Measurements from ENCODE around the gene NPRL2.

NPRL2 gene

DNA sequence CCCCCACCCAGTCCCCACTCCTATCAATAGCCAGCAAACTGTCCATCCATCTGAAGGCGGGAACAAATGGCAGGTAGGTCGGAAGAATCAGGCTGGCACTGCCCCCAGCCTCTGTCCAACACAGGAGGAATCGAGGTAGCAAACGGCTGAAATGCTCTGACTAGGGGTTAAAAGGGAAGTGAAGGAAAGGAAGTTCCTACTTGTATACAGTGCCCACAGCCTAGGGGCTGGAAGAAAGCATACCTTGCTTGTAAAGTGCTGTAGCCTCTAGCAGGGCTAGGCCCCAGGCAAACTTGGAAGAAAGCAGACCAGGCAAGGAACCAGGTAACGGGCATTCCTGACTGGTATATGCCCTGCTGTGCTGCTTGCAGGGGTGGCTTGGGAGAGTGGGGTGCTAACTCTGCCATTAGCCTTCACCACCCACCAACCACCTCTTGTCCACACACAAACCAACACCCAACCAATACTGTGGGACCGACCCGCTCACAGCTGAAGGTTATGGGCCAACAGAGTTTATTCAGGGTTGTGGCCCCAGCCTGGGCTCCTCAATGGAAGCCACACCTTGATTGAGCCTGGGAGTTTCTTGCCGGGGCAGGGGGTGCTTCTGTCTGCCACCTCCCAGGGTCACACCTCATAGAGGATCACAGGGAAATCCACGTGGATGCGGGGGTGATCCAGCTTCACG lies 24.9 kb downstream of the NPRL2 start:
- Histone ChIP-seq H3K27me3 (ENCODE audit: control insufficient read depth in 1 of 2, insufficient read depth in 2 of 2, low read length in 2 of 2) (no peaks in the 10 kb centered on the region), H3K9ac (ENCODE audit: low read length in 2 of 2) (no peak overlapping the region), H3K36me3 (ENCODE audit: control insufficient read depth in 2 of 2, insufficient read depth in 2 of 2, low read length in 2 of 2) (peaks cover 20 to 23% of the 10 kb centered on the region in 2 donors), H3K4me1 (ENCODE audit: control insufficient read depth, insufficient read depth, low read length) (peaks cover 39% of the 10 kb centered on the region), H3K9me3 (ENCODE audit: control insufficient read depth in 2 of 2, low read length in 2 of 2) (no peaks in the 10 kb centered on the region), H3K27ac (ENCODE audit: low read length) (no peak overlapping the region), H3K4me3 (ENCODE audit: low read length in 2 of 2) (no peak overlapping the region)

DNA sequence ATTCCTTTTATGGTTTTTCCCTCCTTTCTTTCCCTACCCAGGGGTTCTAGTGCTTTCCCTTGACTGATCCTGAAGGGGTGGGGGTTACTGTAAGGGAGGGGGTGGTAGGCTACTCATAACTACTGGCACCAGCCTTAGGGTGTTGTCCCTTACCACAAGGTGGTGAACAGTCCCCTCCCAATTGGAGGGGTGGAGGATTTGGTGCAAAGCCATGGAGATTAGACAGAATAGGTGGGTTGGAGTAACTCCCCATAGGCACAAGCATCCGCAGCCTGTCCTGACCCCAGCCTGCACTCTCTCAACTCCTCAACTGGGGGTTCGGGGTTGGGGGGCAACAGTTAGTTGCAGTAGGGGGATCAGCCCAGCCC lies 25.5 kb downstream of the NPRL2 start:
- H3K9me3 ChIP-seq (ENCODE audit: control insufficient read depth in 2 of 2, low read length in 2 of 2), result no peaks in the 10 kb centered on the region
- H3K4me1 ChIP-seq (ENCODE audit: control insufficient read depth, insufficient read depth, low read length), result peaks cover 44% of the 10 kb centered on the region
- no peak overlapping the region for H3K27ac ChIP-seq (ENCODE audit: low read length)
- H3K9ac ChIP-seq (ENCODE audit: low read length in 2 of 2), result no peak overlapping the region
- no peaks in the 10 kb centered on the region for H3K27me3 ChIP-seq (ENCODE audit: control insufficient read depth in 1 of 2, insufficient read depth in 2 of 2, low read length in 2 of 2)
- H3K36me3 ChIP-seq (ENCODE audit: control insufficient read depth in 2 of 2, insufficient read depth in 2 of 2, low read length in 2 of 2), result peaks cover 14 to 18% of the 10 kb centered on the region in 2 donors
- H3K4me3 ChIP-seq (ENCODE audit: low read length in 2 of 2), result no peak overlapping the region

DNA sequence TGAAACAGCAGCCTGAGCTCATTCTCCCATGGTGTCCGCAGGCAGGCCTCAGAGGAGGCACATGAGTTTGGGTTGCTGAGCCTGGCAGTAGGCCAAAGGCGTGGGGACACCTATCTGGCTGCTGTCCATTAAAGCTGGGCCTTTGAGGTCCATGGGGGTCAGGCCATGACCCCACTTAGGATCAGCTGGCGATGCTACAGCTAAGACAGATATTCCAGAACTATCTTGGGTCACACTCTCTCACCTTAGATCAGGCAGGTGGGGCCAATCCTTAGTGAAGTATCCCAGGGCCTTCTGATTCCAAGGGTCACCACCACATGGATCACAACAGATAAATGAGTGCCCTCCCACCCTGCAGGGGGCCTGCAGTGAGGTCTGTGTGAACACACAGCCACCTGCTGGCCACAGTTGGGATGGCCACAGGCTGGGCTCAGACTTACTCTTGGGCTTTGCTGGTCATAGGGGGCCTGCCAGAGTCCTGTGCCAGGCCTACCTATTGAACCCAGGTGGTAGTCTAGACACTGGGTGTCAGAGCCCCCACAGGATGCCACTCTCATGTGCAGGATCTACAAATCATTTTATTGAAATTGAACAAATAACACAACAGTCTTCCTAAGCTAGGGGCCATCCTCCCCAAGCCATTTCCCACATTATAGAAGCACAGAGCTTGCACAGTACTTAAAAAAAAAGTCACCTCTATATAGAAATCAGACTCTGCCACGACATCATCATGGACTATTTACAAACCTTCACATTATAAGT lies 26.0 kb downstream of the NPRL2 start:
- Histone ChIP-seq H3K27ac (ENCODE audit: low read length) (peak overlapping the region; percentile 94), H3K4me3 (ENCODE audit: low read length in 2 of 2) (no peak overlapping the region), H3K9me3 (ENCODE audit: control insufficient read depth in 2 of 2, low read length in 2 of 2) (no peaks in the 10 kb centered on the region), H3K27me3 (ENCODE audit: control insufficient read depth in 1 of 2, insufficient read depth in 2 of 2, low read length in 2 of 2) (no peaks in the 10 kb centered on the region), H3K36me3 (ENCODE audit: control insufficient read depth in 2 of 2, insufficient read depth in 2 of 2, low read length in 2 of 2) (peaks cover 12% of the 10 kb centered on the region in 2 donors), H3K4me1 (ENCODE audit: control insufficient read depth, insufficient read depth, low read length) (peaks cover 50% of the 10 kb centered on the region), H3K9ac (ENCODE audit: low read length in 2 of 2) (peak overlapping the region in 1 of 2 donors; percentile 29)

DNA sequence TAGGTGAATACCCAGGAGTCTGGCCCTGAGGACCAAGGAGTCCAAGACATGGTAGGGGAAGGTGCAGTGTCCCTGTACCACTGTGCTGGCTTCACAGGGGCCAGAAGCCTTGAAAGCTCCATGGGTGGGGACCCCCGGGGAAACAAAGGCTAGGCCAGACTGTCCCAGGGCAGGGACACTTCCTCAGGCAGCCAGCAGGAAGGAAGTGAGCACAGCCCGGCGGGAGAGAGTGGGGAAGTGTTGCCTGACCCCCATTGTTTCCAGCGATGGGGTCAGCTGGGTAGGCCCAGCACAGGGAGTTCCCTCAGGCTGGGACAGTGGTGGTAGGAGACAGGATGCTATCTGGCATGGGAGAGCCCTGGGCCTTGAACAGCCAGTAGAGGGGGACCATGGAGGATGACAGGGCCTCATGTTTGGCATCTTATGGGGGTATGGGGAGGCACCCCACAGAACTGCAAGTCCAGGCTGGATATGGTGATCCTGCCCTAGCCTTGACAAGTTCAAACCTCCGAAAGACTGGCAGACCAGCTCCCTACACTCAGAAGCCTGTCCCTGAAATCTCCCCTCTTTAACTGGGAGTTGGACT lies 26.9 kb downstream of the NPRL2 start:
- Histone ChIP-seq H3K27ac (ENCODE audit: low read length) (peak overlapping the region; percentile 94), H3K9me3 (ENCODE audit: control insufficient read depth in 2 of 2, low read length in 2 of 2) (no peaks in the 10 kb centered on the region), H3K27me3 (ENCODE audit: control insufficient read depth in 1 of 2, insufficient read depth in 2 of 2, low read length in 2 of 2) (no peaks in the 10 kb centered on the region), H3K9ac (ENCODE audit: low read length in 2 of 2) (no peak overlapping the region), H3K36me3 (ENCODE audit: control insufficient read depth in 2 of 2, insufficient read depth in 2 of 2, low read length in 2 of 2) (peaks cover 10 to 15% of the 10 kb centered on the region in 2 donors), H3K4me3 (ENCODE audit: low read length in 2 of 2) (peak overlapping the region in 1 of 2 donors; percentile 8), H3K4me1 (ENCODE audit: control insufficient read depth, insufficient read depth, low read length) (peaks cover 56% of the 10 kb centered on the region)

DNA sequence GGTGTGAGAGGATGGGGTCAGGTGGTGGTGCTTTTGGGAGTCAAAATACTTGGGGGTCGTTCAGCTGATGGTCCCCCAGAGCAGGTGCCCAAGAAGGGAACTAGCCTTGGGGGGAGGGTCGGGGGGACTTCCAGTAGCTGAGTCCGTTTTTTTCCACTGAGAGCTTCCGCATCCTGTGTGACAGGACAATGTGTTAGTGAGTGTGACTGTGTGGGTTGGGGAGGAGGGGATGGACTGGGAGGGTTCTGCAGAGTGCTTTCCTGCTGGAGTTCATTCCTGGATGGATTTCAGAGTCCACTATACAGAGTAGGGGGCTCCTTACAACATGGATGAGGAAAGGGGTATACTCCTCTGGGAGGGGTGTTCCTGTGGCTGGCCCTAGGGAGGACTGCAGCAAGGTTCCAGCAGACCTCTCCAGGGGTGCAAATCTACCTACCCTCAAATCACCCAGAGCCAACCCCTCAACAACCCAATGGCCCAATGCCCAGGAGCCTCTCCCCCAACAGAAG lies 27.4 kb downstream of the NPRL2 start:
- peak overlapping the region; percentile 13 to 45 for H3K9ac ChIP-seq (ENCODE audit: low read length in 2 of 2)
- H3K4me3 ChIP-seq (ENCODE audit: low read length in 2 of 2), result peak overlapping the region in 1 of 2 donors; percentile 8
- peaks cover 56% of the 10 kb centered on the region for H3K4me1 ChIP-seq (ENCODE audit: control insufficient read depth, insufficient read depth, low read length)
- H3K27me3 ChIP-seq (ENCODE audit: control insufficient read depth in 1 of 2, insufficient read depth in 2 of 2, low read length in 2 of 2), result no peaks in the 10 kb centered on the region
- H3K9me3 ChIP-seq (ENCODE audit: control insufficient read depth in 2 of 2, low read length in 2 of 2), result no peaks in the 10 kb centered on the region
- H3K27ac ChIP-seq (ENCODE audit: low read length), result peak overlapping the region; percentile 94
- peaks cover 16 to 21% of the 10 kb centered on the region in 2 donors for H3K36me3 ChIP-seq (ENCODE audit: control insufficient read depth in 2 of 2, insufficient read depth in 2 of 2, low read length in 2 of 2)

DNA sequence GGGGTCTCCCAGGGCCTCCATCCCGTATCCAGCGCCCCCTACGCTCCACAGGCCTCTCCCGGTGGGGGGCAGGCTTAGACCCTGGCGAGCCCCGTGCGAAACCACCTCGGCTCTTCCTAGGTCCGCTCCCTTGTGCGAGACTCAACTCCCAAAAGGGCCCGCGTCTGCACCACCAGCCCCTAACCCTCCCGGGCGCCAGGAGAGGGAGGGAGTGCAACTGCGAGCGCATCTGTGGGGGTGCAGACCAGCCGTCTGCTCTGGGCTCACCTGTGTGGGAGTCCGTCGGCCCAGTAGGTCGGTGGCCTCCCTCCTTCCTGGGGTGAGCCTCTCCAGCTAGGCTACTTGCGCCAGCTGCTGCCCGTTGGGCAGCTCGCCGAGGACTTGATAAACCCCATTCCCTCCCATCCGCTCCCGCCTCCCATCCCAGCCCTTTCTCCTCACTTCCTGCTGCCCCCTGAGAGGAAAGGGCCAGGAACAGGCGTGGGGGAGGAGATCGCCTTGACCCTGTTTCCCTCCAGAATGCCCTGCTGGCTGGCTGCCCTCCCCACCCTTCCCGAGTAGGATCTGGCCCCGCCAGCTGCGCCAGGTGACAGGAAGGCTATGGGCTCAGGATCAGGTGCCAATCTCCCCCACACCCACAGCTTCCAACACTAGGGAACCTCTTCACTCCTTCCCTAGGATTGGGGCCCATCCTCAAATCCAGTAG lies 28.0 kb downstream of the NPRL2 start, which contains the start of gene HYAL2:
Gene HYAL2 (minus strand): TSS at position 360 of the 706 bp plus-strand sequence. CDS start 2,256 bp downstream, outside the sequence.
- Histone ChIP-seq H3K27ac (ENCODE audit: low read length) (peak within 1 kb of the TSS; percentile 94), H3K9me3 (ENCODE audit: control insufficient read depth in 2 of 2, low read length in 2 of 2) (no peaks in the 10 kb centered on the region), H3K4me3 (ENCODE audit: low read length in 2 of 2) (peak within 1 kb of the TSS; percentile 90 to 92), H3K4me1 (ENCODE audit: control insufficient read depth, insufficient read depth, low read length) (peaks cover 58% of the 10 kb centered on the region), H3K9ac (ENCODE audit: low read length in 2 of 2) (peak within 1 kb of the TSS; percentile 90 to 98), H3K36me3 (ENCODE audit: control insufficient read depth in 2 of 2, insufficient read depth in 2 of 2, low read length in 2 of 2) (peaks cover 16 to 24% of the 10 kb centered on the region in 2 donors), H3K27me3 (ENCODE audit: control insufficient read depth in 1 of 2, insufficient read depth in 2 of 2, low read length in 2 of 2) (no peaks in the 10 kb centered on the region)

DNA sequence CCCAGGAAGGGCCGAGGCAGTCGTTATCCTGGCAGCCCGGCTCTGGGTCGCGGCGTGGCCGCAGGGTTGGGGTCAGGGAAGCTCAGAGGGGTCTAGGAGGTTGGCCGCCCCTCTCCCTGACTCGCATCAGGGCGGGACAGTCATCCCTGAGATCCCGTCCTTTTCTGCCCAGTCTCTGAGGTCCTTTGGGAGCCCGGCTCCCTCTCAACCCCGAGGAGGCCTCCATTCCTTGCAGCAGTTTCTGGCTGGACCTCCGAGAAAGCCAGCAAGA lies 28.5 kb downstream of the NPRL2 start:
- Histone ChIP-seq H3K4me1 (ENCODE audit: control insufficient read depth, insufficient read depth, low read length) (peaks cover 56% of the 10 kb centered on the region), H3K4me3 (ENCODE audit: low read length in 2 of 2) (peak overlapping the region; percentile 90 to 92), H3K9ac (ENCODE audit: low read length in 2 of 2) (peak overlapping the region; percentile 45 to 71), H3K36me3 (ENCODE audit: control insufficient read depth in 2 of 2, insufficient read depth in 2 of 2, low read length in 2 of 2) (peaks cover 16 to 28% of the 10 kb centered on the region in 2 donors), H3K27me3 (ENCODE audit: control insufficient read depth in 1 of 2, insufficient read depth in 2 of 2, low read length in 2 of 2) (no peaks in the 10 kb centered on the region), H3K9me3 (ENCODE audit: control insufficient read depth in 2 of 2, low read length in 2 of 2) (no peaks in the 10 kb centered on the region), H3K27ac (ENCODE audit: low read length) (peak overlapping the region; percentile 94)

DNA sequence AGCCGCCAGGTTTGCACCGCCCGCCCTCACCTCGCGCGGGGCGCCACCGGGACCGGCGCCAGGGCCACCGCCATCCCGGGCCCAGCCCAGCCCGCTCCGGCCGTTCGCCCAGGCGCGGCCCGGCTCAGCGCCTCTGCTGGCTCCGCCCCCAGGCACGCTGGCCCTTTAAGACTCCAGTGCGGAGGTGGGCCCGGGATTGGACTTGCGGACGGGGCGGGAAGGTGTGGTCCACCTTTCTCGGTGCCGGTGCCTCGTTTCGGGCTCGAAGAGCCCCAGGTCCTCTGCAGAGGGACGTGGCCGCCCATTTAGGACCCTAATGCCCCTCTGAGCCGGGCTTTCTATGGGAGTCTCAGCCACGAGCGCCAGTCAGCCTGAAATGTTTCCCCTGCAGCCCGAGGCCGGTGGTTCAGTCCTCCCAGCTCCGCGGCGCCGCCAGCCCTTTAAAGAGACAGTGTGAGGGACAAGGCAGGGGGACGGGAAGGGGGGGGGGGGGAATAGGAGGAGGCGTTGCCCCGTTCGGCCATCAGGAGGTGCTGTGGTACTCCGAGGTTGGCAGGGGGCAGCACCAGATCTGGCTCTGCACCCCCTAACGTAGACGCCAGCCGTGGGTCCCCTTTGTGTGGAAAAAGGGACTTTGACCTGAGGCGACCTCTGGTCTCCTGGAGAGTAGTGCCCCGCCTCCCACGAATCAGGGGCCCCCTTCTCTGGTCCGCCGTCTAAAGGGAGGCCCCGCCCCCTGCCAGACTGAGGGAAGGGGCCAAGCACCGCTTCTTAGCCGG lies 29.1 kb downstream of the NPRL2 start:
- H3K9ac ChIP-seq (ENCODE audit: low read length in 2 of 2), result peak overlapping the region; percentile 90 to 98
- peaks cover 16 to 33% of the 10 kb centered on the region in 2 donors for H3K36me3 ChIP-seq (ENCODE audit: control insufficient read depth in 2 of 2, insufficient read depth in 2 of 2, low read length in 2 of 2)
- H3K27ac ChIP-seq (ENCODE audit: low read length), result peak overlapping the region; percentile 94
- no peaks in the 10 kb centered on the region for H3K9me3 ChIP-seq (ENCODE audit: control insufficient read depth in 2 of 2, low read length in 2 of 2)
- peaks cover 55% of the 10 kb centered on the region for H3K4me1 ChIP-seq (ENCODE audit: control insufficient read depth, insufficient read depth, low read length)
- no peaks in the 10 kb centered on the region for H3K27me3 ChIP-seq (ENCODE audit: control insufficient read depth in 1 of 2, insufficient read depth in 2 of 2, low read length in 2 of 2)
- H3K4me3 ChIP-seq (ENCODE audit: low read length in 2 of 2), result peak overlapping the region; percentile 90 to 92

DNA sequence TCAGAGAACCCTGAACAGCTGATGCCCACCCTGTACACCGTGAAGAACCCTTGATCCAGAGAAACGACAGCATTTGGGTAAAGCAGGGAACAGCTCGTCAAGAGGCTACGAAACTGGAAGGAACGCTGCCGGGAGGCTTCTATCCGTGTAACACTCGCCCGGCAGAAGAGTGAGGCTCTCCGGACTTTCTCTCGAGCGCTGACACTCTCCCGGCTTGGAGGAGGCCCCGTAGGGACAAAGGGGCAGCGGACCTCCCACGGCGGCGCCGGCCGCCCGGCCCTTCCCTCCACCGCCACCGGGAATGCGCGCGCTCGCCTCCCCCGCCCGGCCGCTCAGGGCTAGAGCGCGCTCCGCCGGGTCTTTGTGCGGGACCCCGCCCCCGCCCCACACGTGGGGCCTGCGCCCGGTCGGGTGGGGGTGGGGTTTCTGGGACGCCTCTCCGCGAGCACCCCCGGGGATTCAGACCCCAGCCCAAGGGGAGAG lies 29.7 kb downstream of the NPRL2 start:
- Histone ChIP-seq H3K36me3 (ENCODE audit: control insufficient read depth in 2 of 2, insufficient read depth in 2 of 2, low read length in 2 of 2) (peaks cover 12 to 34% of the 10 kb centered on the region in 2 donors), H3K9ac (ENCODE audit: low read length in 2 of 2) (peak overlapping the region; percentile 90 to 98), H3K27me3 (ENCODE audit: control insufficient read depth in 1 of 2, insufficient read depth in 2 of 2, low read length in 2 of 2) (no peaks in the 10 kb centered on the region)

More for the DNA sequence above, 29.7 kb downstream of the NPRL2 start:
- peak overlapping the region; percentile 94 for H3K27ac ChIP-seq (ENCODE audit: low read length)
- peak overlapping the region; percentile 90 to 92 for H3K4me3 ChIP-seq (ENCODE audit: low read length in 2 of 2)
- H3K4me1 ChIP-seq (ENCODE audit: control insufficient read depth, insufficient read depth, low read length), result peaks cover 55% of the 10 kb centered on the region
- H3K9me3 ChIP-seq (ENCODE audit: control insufficient read depth in 2 of 2, low read length in 2 of 2), result no peaks in the 10 kb centered on the region

Data from stomach smooth muscle (tissue), 2 donors.